Stomach (tissue), 4 donors: ENCODE data around the gene MAN1A1.

Source experiments
- EP300 ChIP-seq: sonication (generic); formaldehyde crosslinking; IDR thresholded peaks from one replicate; pipeline ENCODE4 v1.6.1; 2017; ENCODE audit warnings: antibody characterized with exemption
- POLR2A ChIP-seq, 4 donors: fragments of 450-650 bp; IDR thresholded peaks; one replicate each; pipeline ENCODE4 v1.6.1; 2016; ENCODE audit warnings: antibody characterized with exemption in 4 of 4, control low read depth in 2 of 4, mild to moderate bottlenecking in 1 of 4, moderate library complexity in 1 of 4
- POLR2AphosphoS5 ChIP-seq, 3 donors: sonication (generic); formaldehyde crosslinking; IDR thresholded peaks; one replicate each; pipeline ENCODE4 v1.6.1; 2016; ENCODE audit warnings: antibody characterized with exemption in 3 of 3
- TF ChIP-seq, protein P1 (sequence below), 7 experiments: fragments of 450-650 bp in 4 of 7; fragments of 200-600 bp in 3 of 7; sonication (generic) in 3 of 7; IDR thresholded peaks; one replicate each; pipeline ENCODE4 v1.5.1; 2016 to 2019; ENCODE audit warnings: antibody characterized with exemption in 7 of 7, control low read depth in 2 of 7, mild to moderate bottlenecking in 1 of 7

DNA sequence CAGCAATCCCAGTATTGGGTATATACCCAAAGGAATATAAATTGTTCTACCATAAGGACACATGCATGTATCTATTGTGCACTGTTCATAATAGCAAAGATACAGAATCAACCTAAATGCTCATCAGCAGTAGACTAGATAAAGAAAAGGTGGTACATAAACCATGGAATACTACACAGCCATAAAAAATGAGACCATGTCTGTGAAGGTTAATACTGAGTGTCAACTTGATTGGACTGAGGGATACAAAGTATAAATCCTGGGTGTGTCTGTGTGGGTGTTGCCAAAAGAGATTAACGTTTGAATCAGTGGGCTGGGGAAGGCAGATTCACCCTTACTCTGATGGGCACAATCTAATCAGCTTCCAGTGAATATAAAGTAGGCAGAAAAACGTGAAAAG is 86.9 kb downstream of the MAN1A1 start:
- TF ChIP-seq, protein P1, sequence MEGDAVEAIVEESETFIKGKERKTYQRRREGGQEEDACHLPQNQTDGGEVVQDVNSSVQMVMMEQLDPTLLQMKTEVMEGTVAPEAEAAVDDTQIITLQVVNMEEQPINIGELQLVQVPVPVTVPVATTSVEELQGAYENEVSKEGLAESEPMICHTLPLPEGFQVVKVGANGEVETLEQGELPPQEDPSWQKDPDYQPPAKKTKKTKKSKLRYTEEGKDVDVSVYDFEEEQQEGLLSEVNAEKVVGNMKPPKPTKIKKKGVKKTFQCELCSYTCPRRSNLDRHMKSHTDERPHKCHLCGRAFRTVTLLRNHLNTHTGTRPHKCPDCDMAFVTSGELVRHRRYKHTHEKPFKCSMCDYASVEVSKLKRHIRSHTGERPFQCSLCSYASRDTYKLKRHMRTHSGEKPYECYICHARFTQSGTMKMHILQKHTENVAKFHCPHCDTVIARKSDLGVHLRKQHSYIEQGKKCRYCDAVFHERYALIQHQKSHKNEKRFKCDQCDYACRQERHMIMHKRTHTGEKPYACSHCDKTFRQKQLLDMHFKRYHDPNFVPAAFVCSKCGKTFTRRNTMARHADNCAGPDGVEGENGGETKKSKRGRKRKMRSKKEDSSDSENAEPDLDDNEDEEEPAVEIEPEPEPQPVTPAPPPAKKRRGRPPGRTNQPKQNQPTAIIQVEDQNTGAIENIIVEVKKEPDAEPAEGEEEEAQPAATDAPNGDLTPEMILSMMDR (IDR thresholded peaks at IDR 0.05): no peak
- no peak for TF ChIP-seq EP300
- no peak for TF ChIP-seq POLR2A (IDR thresholded peaks at IDR 0.05)
- no peak for TF ChIP-seq POLR2AphosphoS5 (IDR thresholded peaks at IDR 0.05)
